ENCODE results near the gene AS3MT. TPM values are rescaled to one million over a fixed set of nuclear protein-coding genes. Genes with fewer than 3 reads are reported as not detected.

Gene AS3MT
- total RNA-seq, 2 experiments from 2014 or later: 1.4 TPM; not detected in 1

DNA sequence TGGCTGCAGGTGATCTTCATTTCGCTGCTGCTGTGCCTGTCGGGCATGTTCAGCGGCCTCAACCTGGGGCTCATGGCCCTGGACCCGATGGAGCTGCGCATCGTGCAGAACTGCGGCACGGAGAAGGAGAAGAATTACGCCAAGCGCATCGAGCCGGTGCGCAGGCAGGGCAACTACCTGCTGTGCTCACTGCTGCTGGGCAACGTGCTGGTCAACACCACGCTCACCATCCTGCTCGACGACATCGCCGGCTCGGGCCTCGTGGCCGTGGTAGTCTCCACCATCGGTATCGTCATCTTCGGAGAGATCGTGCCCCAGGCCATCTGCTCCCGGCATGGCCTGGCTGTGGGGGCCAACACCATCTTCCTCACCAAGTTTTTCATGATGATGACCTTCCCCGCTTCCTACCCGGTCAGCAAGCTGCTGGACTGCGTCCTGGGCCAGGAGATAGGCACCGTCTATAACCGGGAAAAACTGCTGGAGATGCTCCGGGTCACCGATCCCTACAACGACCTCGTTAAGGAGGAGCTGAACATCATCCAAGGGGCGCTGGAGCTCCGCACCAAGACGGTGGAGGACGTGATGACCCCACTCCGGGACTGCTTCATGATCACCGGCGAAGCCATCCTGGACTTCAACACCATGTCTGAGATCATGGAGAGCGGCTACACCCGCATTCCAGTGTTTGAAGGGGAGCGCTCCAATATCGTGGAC is 50.1 kb downstream of the AS3MT start:
- DNase-seq (peak; percentile 24), ATAC-seq (no peak)
- H3K27ac Mint-ChIP-seq: peak overlapping the region; percentile 32
- H3K4me3 Mint-ChIP-seq: peak overlapping the region; percentile 86
- ChIA-PET POLR2A (interaction anchor here (0.6 to 2.2 kb wide), 2 partner anchors 150 to 273 kb away, joined by 3 to 11 read pairs; no protein-coding TSS in a partner anchor), CTCF (interaction anchor here (2.8 to 7.6 kb wide), 3 partner anchors 134 to 272 kb away, joined by 11 to 144 read pairs (median 45); no protein-coding TSS in a partner anchor)
- intact Hi-C loops (cut with micrococcal nuclease): loop anchor here (10.0 kb wide), 1 partner anchor 325 kb away; the partner anchor contains the start of gene RPEL1
- H3K9me3 Mint-ChIP-seq: no peaks in the 10 kb centered on the region
- TF ChIP-seq, protein P1, sequence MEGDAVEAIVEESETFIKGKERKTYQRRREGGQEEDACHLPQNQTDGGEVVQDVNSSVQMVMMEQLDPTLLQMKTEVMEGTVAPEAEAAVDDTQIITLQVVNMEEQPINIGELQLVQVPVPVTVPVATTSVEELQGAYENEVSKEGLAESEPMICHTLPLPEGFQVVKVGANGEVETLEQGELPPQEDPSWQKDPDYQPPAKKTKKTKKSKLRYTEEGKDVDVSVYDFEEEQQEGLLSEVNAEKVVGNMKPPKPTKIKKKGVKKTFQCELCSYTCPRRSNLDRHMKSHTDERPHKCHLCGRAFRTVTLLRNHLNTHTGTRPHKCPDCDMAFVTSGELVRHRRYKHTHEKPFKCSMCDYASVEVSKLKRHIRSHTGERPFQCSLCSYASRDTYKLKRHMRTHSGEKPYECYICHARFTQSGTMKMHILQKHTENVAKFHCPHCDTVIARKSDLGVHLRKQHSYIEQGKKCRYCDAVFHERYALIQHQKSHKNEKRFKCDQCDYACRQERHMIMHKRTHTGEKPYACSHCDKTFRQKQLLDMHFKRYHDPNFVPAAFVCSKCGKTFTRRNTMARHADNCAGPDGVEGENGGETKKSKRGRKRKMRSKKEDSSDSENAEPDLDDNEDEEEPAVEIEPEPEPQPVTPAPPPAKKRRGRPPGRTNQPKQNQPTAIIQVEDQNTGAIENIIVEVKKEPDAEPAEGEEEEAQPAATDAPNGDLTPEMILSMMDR (IDR thresholded peaks at IDR 0.05): no peak
- H3K27me3 Mint-ChIP-seq: peaks cover 6% of the 10 kb centered on the region
- H3K36me3 Mint-ChIP-seq (ENCODE audit: low read depth): no peaks in the 10 kb centered on the region
- peaks cover 58% of the 10 kb centered on the region for H3K4me1 Mint-ChIP-seq (ENCODE audit: low read depth)

DNA sequence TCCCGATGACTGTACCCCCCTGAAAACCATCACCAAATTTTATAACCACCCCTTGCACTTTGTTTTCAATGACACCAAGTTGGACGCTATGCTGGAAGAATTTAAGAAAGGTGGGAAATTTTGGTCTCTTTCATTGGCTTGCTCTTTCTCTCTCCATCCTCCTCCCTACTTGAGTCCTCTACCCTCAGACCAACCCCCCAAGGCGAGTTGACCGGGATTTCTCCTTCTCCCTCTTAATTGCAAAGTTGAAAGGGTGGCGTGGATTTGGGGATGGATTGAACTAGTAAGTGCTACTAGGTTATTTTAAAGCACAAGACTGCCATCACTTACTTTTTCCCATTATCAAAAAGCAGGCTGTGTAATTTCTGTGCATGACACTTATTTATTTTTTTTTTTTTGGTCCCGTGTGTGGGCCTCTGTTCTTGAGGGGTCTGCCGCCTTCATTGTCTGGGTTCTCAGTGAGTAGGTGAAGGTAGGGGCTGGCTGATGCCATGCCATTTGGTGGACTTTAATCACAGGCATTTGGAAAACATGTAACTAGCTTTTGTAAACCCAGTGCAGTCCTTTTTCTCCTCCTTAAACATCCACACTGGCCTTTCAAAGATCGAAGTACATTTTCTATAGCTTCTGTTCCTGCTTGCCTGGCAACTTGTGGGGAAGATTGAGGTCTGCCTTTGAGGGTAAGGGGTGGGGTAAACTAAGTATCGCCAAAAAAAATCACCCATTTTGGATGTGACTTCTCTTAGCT is 50.9 kb downstream of the AS3MT start:
- Mint-ChIP-seq H3K4me1 (ENCODE audit: low read depth) (peaks cover 54% of the 10 kb centered on the region), H3K36me3 (ENCODE audit: low read depth) (no peaks in the 10 kb centered on the region), H3K9me3 (no peaks in the 10 kb centered on the region), H3K27me3 (peaks cover 6% of the 10 kb centered on the region), H3K27ac (no peak overlapping the region), H3K4me3 (peak overlapping the region; percentile 86)
- CTCF ChIA-PET: interaction anchor here (0.7 to 7.6 kb wide), 4 partner anchors 65 to 324 kb away, joined by 3 to 144 read pairs (median 6); no protein-coding TSS in a partner anchor
- ATAC-seq: no peak
- TF ChIP-seq, protein P1 (IDR thresholded peaks at IDR 0.05): no peak
- no peak for DNase-seq
- POLR2A ChIA-PET: no interaction called here
- intact Hi-C loops (cut with micrococcal nuclease): loop anchor here (10.0 kb wide), 1 partner anchor 325 kb away; the partner anchor contains the start of gene RPEL1

DNA sequence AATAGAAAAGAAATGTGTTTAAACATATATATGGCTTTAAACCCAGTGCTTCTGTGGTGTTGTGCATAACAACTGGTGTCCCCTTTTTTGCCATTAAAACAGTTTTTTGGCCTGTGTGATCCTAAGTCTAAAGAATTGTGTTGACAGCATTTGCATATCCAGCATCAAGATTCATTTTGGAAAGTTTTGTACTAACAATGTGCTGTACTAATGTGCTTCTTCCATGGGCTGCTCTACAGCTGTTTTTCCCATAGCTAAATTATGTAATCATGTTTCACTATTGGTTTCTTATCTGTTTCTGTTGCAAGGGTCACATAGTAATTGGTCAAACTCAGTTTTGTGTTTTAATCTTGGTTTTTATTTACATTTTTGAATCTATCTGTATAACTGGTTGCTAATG is 54.3 kb downstream of the AS3MT start:
- TF ChIP-seq, protein P1 (IDR thresholded peaks at IDR 0.05): no peak
- DNase-seq (no peak), ATAC-seq (no peak)
- H3K27ac Mint-ChIP-seq: no peak overlapping the region
- ChIA-PET CTCF (interaction anchor here (0.6 kb wide), 1 partner anchor 143 kb away, joined by 3 read pairs; no protein-coding TSS in a partner anchor), POLR2A (interaction anchor here (1.4 kb wide), 1 partner anchor 131 kb away, joined by 3 read pairs; no protein-coding TSS in a partner anchor)
- H3K4me3 Mint-ChIP-seq: no peak overlapping the region
- H3K27me3 Mint-ChIP-seq: no peaks in the 10 kb centered on the region
- H3K4me1 Mint-ChIP-seq (ENCODE audit: low read depth): peaks cover 50% of the 10 kb centered on the region
- no peaks in the 10 kb centered on the region for H3K9me3 Mint-ChIP-seq
- intact Hi-C loops (cut with micrococcal nuclease): no loop called here
- H3K36me3 Mint-ChIP-seq (ENCODE audit: low read depth): peaks cover 4% of the 10 kb centered on the region

DNA sequence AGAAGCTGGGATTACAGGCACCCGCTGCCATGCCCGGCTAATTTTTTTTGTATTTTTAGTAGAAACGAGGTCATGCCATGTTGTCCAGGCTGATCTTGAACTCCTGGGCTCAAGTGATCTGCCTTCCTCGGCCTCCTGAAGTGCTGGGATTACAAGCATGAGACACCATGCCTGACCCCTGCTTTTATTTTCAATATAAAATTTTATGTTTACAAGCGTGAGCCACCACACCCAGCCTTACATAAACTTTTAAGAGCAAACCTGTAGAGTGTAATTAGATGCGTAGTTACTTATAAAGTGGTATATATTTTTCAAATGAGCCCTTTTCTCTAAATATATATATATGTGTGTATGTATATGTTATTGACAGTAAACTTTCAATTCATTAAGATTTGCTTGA is 57.6 kb downstream of the AS3MT start:
- no peaks in the 10 kb centered on the region for H3K27me3 Mint-ChIP-seq
- peaks cover 4% of the 10 kb centered on the region for H3K36me3 Mint-ChIP-seq (ENCODE audit: low read depth)
- peaks cover 25% of the 10 kb centered on the region for H3K4me1 Mint-ChIP-seq (ENCODE audit: low read depth)
- no peaks in the 10 kb centered on the region for H3K9me3 Mint-ChIP-seq
- CTCF ChIA-PET: interaction anchor here (0.8 to 2.3 kb wide), 4 partner anchors 9 to 25 kb away, joined by 3 to 7 read pairs (median 4); partner anchors contain the start of gene CNNM2
- no peak overlapping the region for H3K27ac Mint-ChIP-seq
- no peak for ATAC-seq
- POLR2A ChIA-PET: interaction anchor here (1.3 kb wide), 1 partner anchor 9 kb away, joined by 3 read pairs; the partner anchor contains the start of gene CNNM2
- intact Hi-C loops (cut with micrococcal nuclease): no loop called here
- TF ChIP-seq, protein P1 (IDR thresholded peaks at IDR 0.05): no peak
- DNase-seq: no peak
- no peak overlapping the region for H3K4me3 Mint-ChIP-seq

Measured in activated CD8-positive, alpha-beta T cell treated with anti-CD3 and anti-CD28 coated beads for 36 hours (primary cell).